GM12891 (cell line): ENCODE measurements around the gene PDCD1.
"Not testable (repeated sequence)": the region's sequence is repeated elsewhere in the genome, so short reads cannot be mapped to it uniquely, and the experiment has no call there.

Experiments used
- POLR2A ChIP-seq: IDR thresholded peaks from 2 replicates; pipeline ENCODE4 v1.6.1; 2011; ENCODE audit warnings: low read depth, low read length, control low read depth
- POLR2AphosphoS5 ChIP-seq: IDR thresholded peaks from 2 replicates; pipeline ENCODE4 v1.6.1; 2011; ENCODE audit warnings: low read depth, low read length, control low read depth

GRCh38 chr2:241875754-241876527 is 17.2 kb upstream of the PDCD1 start:
- not testable (repeated sequence) for TF ChIP-seq POLR2AphosphoS5, POLR2A
